Tibial nerve (tissue), 4 donors: ENCODE data around the gene AUH.

Source experiments
- CTCF ChIP-seq, 5 experiments: fragments of 200-600 bp in 3 of 5; fragments of 450-650 bp in 2 of 5; sonication (generic) in 3 of 5; IDR thresholded peaks; one replicate each; pipeline ENCODE4 v1.5.1; 2016 to 2019; ENCODE audit warnings: antibody characterized with exemption in 5 of 5, mild to moderate bottlenecking in 3 of 5, moderate library complexity in 2 of 5
- EP300 ChIP-seq, 2 donors: sonication (generic); formaldehyde crosslinking; IDR thresholded peaks; one replicate each; pipeline ENCODE4 v1.6.1; 2017; ENCODE audit warnings: antibody characterized with exemption in 2 of 2, mild to moderate bottlenecking in 1 of 2
- POLR2A ChIP-seq, 2 donors: fragments of 450-650 bp; IDR thresholded peaks; one replicate each; pipeline ENCODE4 v1.6.1; 2017; ENCODE audit warnings: antibody characterized with exemption in 2 of 2, mild to moderate bottlenecking in 2 of 2, moderate library complexity in 2 of 2

DNA sequence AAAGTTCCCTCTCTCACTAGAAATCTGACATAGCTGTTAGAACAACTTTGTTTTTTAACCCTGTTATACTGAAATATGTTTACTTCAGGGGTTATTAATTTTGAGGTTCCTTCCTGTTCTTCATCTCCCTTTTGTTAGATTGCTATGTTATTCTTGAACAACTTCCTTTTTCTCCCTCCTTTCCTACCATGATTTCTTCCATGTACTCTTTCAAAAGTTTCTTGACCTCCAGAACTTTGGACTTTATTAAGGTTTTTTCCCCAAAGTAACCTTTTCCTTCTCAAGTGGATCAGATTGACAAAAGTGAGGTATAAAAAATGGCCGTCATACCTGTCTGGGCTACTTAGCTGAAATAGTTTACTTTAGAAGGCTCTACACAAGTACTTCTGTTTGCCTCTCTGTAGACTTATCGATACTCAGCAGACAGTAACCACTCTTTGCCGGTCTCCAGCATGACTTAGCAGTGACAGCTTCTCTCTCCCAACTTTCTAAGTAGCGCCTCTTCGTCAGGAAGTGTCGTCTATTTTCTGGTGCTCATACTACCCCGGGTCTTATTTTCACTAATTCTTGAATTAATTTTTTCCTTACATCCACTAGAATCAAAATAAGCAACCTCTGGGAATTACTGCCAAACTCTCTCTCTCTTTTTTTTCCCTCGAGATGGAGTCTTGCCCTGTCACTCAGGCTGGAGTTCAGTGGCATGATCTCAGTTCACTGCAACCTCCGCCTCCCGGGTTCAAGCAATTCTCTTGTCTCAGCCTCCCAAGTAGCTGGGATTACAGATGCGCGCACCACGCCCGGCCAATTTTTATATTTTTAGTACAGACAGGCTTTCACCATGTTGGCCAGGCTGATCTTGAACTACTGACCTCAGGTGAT lies 42.2 kb upstream of the AUH start:
- TF ChIP-seq CTCF (IDR thresholded peaks at IDR 0.05), result no peak
- TF ChIP-seq EP300 (IDR thresholded peaks at IDR 0.05), result no peak
- TF ChIP-seq POLR2A (IDR thresholded peaks at IDR 0.05), result no peak
